Measurements from ENCODE around the gene C2CD2. TPM values are rescaled to one million over a fixed set of nuclear protein-coding genes. Genes with fewer than 3 reads are reported as not detected.

The C2CD2 gene
- total and polyA plus RNA-seq, 2 donors (not counting 1 experiment from before 2014, with no cell fraction given), result 6.8 to 11.9 TPM

DNA sequence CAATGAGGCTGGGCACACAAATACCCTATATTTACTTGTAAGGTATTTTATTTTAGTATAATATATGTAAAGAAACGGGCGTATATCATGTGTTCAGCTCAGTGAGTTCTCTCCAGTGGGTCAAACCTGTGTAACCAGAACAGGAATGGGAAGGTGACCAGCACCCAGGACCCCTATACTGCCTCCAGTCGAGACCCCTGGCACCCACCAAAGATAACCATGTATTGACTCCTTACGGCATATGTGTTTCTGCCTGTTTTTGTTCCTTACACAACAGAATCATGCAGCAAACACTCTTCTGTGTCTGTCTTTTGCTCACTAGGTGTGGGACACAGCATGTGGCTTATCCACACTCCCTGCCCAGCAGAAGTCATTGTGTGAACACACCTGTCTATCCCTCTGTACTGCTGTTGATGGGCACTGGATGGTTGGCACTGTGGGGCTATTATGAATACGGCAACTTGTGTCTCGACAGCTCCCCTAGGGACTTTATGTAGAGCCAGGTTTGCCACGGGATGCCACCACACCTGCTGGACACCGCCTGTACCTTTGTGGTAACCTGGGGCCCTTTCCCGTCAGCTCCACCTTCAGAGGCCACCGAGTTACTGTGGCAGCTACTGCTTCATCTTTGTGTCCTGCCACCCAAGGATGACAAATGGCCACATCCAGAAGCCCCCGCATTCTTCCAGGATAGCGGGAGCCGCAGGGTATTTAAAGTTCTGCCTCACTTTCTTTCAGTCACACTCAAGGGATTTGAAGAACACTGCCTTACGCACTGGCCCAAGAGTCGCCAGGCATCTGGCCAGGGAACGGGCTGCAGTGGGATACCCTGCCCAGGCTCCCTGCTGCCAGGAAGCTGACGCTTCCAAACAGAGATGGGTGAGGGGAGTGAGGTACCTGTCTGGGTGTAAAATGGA is 23.5 kb upstream of the C2CD2 start:
- Mint-ChIP-seq H3K27me3 (peaks cover 3% of the 10 kb centered on the region), H3K27ac (no peak overlapping the region), H3K9me3 (ENCODE audit: insufficient read depth) (peaks cover 5% of the 10 kb centered on the region), H3K4me3 (no peak overlapping the region), H3K4me1 (peaks cover 11% of the 10 kb centered on the region)
- no peak overlapping the region for H2AFZ ChIP-seq (ENCODE audit: insufficient read depth, low read depth, low read length, poor library complexity, severe bottlenecking)
- no peak overlapping the region for H3K4me3 ChIP-seq (ENCODE audit: control extremely low read depth in 1 of 5, extremely low read depth in 1 of 5, insufficient read depth in 1 of 5, low read depth in 2 of 5, low read length in 4 of 5)
- H3K9me3 ChIP-seq (ENCODE audit: control extremely low read depth in 1 of 3, control insufficient read depth in 2 of 3, insufficient read depth in 1 of 3, low read length in 2 of 3), result peaks cover 3 to 5% (median 4%) of the 10 kb centered on the region in 3 donors
- TF ChIP-seq EZH2 (IDR thresholded peaks at IDR 0.05; ENCODE audit: borderline replicate concordance, insufficient read depth, low read depth, low read length, poor library complexity, severe bottlenecking), result no peak
- TF ChIP-seq, protein P1, sequence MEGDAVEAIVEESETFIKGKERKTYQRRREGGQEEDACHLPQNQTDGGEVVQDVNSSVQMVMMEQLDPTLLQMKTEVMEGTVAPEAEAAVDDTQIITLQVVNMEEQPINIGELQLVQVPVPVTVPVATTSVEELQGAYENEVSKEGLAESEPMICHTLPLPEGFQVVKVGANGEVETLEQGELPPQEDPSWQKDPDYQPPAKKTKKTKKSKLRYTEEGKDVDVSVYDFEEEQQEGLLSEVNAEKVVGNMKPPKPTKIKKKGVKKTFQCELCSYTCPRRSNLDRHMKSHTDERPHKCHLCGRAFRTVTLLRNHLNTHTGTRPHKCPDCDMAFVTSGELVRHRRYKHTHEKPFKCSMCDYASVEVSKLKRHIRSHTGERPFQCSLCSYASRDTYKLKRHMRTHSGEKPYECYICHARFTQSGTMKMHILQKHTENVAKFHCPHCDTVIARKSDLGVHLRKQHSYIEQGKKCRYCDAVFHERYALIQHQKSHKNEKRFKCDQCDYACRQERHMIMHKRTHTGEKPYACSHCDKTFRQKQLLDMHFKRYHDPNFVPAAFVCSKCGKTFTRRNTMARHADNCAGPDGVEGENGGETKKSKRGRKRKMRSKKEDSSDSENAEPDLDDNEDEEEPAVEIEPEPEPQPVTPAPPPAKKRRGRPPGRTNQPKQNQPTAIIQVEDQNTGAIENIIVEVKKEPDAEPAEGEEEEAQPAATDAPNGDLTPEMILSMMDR (IDR thresholded peaks at IDR 0.05), result no peak
- no peak overlapping the region for H3K4me2 ChIP-seq (replicated peaks; ENCODE audit: low read depth, low read length, poor library complexity, severe bottlenecking)
- POLR2A ChIA-PET, result no interaction called here
- CTCF ChIA-PET, result no interaction called here
- H3K79me2 ChIP-seq (ENCODE audit: control insufficient read depth, insufficient read depth, low read length), result no peaks in the 10 kb centered on the region
- H3K27ac ChIP-seq (ENCODE audit: low read length in 2 of 2), result no peak overlapping the region
- intact Hi-C loops (cut with micrococcal nuclease), result no loop called here
- H4K20me1 ChIP-seq (ENCODE audit: control insufficient read depth, insufficient read depth, low read length, poor library complexity, severe bottlenecking), result no peaks in the 10 kb centered on the region
- WGBS (ENCODE audit: insufficient coverage), result 94% methylated on average over 14 of the region's 17 CpGs
- no peaks in the 10 kb centered on the region for H3K27me3 ChIP-seq (replicated peaks in 1 of 4; ENCODE audit: control extremely low read depth in 1 of 4, control insufficient read depth in 3 of 4, insufficient read depth in 4 of 4, low read length in 3 of 4)
- H3K4me1 ChIP-seq (ENCODE audit: control insufficient read depth in 2 of 2, insufficient read depth in 2 of 2, low read length in 2 of 2), result peaks cover 10% of the 10 kb centered on the region in 2 donors
- DNase-seq (no peak), ATAC-seq (ENCODE audit: low read depth) (no peak)
- H3K9ac ChIP-seq (ENCODE audit: low read length), result no peak overlapping the region
- no peaks in the 10 kb centered on the region for H3K36me3 ChIP-seq (replicated peaks in 1 of 2; ENCODE audit: control extremely low read depth in 1 of 2, control insufficient read depth in 1 of 2, extremely low read depth in 1 of 2, insufficient read depth in 2 of 2, low read length in 1 of 2)

DNA sequence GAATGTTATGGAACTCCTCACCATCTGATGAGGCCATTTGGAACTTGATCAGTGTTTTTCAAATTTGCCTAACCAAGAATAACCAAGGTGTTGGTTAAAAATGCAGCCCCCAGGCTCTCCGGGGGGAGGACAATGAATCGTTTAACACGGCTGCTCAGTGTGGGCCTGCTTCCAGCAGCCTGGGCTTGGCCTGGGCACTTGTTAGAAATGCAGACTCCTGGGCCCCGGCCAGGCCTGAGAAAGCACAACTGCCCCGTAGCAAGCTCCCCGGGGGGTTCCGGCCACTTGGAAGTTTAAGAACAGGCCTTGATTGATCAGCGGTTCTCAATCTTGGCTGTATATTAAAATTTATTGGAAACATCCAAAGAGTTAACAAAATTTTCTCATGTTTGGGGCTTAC is 22.8 kb upstream of the C2CD2 start:
- Histone ChIP-seq H3K4me3 (ENCODE audit: control extremely low read depth in 1 of 5, extremely low read depth in 1 of 5, insufficient read depth in 1 of 5, low read depth in 2 of 5, low read length in 4 of 5) (no peak overlapping the region), H3K27ac (ENCODE audit: low read length in 2 of 2) (no peak overlapping the region), H3K27me3 (replicated peaks in 1 of 4; ENCODE audit: control extremely low read depth in 1 of 4, control insufficient read depth in 3 of 4, insufficient read depth in 4 of 4, low read length in 3 of 4) (no peaks in the 10 kb centered on the region), H3K9ac (ENCODE audit: low read length) (no peak overlapping the region), H3K4me2 (replicated peaks; ENCODE audit: low read depth, low read length, poor library complexity, severe bottlenecking) (no peak overlapping the region), H3K4me1 (ENCODE audit: control insufficient read depth in 2 of 2, insufficient read depth in 2 of 2, low read length in 2 of 2) (peaks cover 10% of the 10 kb centered on the region in 2 donors), H3K9me3 (ENCODE audit: control extremely low read depth in 1 of 3, control insufficient read depth in 2 of 3, insufficient read depth in 1 of 3, low read length in 2 of 3) (peaks cover 3 to 5% (median 4%) of the 10 kb centered on the region in 3 donors), H4K20me1 (ENCODE audit: control insufficient read depth, insufficient read depth, low read length, poor library complexity, severe bottlenecking) (no peaks in the 10 kb centered on the region), H3K79me2 (ENCODE audit: control insufficient read depth, insufficient read depth, low read length) (no peaks in the 10 kb centered on the region), H2AFZ (ENCODE audit: insufficient read depth, low read depth, low read length, poor library complexity, severe bottlenecking) (no peak overlapping the region), H3K36me3 (replicated peaks in 1 of 2; ENCODE audit: control extremely low read depth in 1 of 2, control insufficient read depth in 1 of 2, extremely low read depth in 1 of 2, insufficient read depth in 2 of 2, low read length in 1 of 2) (no peaks in the 10 kb centered on the region)
- ChIA-PET CTCF (no interaction called here), POLR2A (no interaction called here)
- Mint-ChIP-seq H3K27ac (no peak overlapping the region), H3K4me3 (no peak overlapping the region), H3K27me3 (peaks cover 3% of the 10 kb centered on the region), H3K9me3 (ENCODE audit: insufficient read depth) (peaks cover 5% of the 10 kb centered on the region), H3K4me1 (peaks cover 11% of the 10 kb centered on the region)
- TF ChIP-seq EZH2 (IDR thresholded peaks at IDR 0.05; ENCODE audit: borderline replicate concordance, insufficient read depth, low read depth, low read length, poor library complexity, severe bottlenecking), result no peak
- TF ChIP-seq, protein P1 (IDR thresholded peaks at IDR 0.05), result no peak
- ATAC-seq (ENCODE audit: low read depth) (no peak), DNase-seq (no peak)
- 97% methylated on average over 7 of the region's 8 CpGs for WGBS (ENCODE audit: insufficient coverage)
- intact Hi-C loops (cut with micrococcal nuclease), result no loop called here
